DLD1 (cell line): Measurements from ENCODE around the gene DNAH14.
"Not testable (repeated sequence)": the region's sequence is repeated elsewhere in the genome, so short reads cannot be mapped to it uniquely, and the experiment has no call there.

Experiments used
- in situ Hi-C: cut with HindIII; loops from 2 replicates; pipeline ENCODE4 v1.10.0; 2017; ENCODE audit warnings: low sequenced_read_pairs

Gene DNAH14

DNA sequence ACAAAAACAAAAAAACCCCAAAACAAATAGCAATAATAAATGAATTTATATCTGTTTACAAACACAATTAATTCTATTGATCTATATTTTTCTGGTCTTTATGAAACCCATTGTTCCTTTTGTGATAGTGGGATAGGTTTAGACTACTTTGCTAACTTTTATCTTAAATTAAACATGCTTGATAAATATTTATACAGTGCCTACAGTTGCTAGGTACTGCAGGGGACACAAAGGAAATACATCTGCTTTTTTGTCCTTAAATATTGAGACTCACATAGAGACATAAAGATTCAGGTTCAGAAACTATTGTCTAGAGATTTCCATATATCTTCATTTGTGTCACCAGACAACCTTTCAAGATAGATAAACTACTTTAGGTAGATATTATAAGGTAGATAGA lies 8.5 kb upstream of the DNAH14 start:
- in situ Hi-C loops: no loop called here

DNA sequence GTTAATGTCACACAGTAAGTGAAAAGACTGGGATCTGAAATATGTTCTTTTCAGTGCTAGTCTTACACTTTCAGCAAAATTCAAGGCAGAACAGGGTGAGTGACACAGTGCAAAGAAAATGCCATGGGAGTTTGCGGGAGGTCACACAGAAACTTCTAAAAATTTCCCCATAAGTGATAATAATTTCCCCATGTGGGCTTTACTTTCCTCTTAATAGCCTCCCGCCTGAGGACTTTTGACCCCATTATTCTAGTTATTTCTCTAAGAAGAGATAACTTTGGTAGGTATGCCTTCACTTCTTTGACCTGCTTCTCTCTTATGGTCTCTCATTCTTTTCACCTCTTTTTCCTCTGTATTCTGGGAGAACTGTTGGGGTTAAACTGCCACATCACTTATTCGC lies 8.1 kb upstream of the DNAH14 start:
- in situ Hi-C loops: no loop called here

DNA sequence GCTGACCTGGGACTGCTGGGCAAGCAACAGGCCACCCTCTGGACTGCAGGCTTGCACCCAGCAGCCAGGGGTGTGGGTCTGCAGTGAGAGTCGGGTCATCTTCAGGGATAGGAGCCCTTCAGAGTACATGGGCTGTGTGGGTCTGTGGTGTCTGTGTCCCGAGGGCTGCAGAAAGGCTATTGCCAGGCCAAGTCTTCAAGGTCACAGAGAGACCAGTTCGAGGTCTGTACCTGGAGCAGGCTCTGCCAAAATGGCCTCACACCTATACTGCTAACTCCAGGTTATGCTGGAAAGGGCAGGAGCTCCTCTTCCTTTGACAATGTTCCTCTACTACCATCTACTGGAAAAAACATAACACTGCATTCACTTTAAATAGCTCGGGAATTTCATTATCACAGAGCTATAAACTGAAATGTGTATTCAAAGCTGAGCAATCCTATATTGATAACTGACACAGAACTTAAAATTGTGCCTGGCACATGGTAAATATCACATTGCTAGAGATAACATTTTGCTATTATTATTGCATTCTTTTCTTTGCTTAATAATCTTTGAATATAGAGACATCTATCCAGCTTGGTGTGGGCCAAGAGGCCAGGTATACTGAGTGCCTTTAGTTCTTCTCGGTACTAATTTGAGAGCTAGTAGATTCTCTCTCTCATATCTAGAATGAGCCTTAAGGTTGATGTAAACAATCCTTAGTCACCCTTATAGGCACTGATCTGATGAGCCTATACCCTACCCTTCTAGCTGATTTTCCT lies 6.9 kb upstream of the DNAH14 start:
- in situ Hi-C loops: no loop called here

DNA sequence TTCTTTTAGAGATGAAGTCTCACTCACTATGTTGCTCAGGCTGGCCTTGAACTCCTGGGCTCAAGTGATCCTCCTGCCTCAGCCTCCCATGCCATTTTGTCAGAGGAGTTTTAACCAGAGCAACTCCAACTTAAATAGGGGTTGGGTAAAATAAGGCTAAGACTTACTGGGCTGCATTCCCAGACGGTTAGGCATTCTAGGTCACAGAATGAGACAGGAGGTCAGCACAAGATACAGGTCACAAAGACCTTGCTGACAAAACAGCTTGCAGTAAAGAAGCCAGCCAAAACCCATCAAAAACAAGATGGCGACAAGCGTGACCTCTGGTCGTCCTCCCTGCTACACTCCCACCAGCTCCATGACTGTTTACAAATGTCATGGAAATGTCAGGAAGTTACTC lies 5.7 kb upstream of the DNAH14 start:
- in situ Hi-C loops: no loop called here

DNA sequence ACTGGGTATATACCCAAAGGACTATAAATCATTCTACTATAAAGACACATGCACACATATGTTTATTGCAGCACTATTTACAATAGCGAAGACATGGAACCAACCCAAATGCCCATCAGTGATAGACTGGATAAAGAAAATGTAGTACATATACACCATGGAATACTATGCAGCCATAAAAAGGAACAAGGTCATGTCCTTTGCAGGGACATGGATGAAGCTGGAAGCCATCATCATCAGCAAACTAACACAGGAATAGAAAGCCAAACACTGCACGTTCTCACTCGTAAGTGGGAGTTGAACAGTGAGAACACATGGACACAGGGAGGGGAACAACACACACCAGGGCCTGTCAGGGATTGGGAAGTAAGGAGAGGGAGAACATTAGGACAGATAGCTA lies 1.8 kb upstream of the DNAH14 start:
- in situ Hi-C loops: not testable (repeated sequence)

DNA sequence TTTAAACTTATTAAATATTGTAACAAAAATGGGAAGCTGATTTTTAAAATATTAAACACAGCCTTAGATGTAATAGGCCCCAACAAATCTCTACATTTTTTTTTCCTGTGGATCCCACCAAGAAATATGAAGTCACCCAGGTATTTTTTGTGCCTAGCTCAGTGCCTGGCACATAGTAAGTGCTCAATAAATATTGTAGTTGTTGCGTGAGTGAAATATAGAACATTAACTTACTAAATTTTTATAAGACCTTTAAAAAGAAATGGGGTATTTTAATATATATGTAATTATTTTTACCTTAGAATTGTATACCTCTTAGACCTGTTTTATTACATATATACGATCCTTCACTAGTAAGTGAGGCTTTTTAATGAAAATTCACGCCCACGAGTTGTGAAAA lies 569 bp upstream of the DNAH14 start:
- in situ Hi-C loops: no loop called here

DNA sequence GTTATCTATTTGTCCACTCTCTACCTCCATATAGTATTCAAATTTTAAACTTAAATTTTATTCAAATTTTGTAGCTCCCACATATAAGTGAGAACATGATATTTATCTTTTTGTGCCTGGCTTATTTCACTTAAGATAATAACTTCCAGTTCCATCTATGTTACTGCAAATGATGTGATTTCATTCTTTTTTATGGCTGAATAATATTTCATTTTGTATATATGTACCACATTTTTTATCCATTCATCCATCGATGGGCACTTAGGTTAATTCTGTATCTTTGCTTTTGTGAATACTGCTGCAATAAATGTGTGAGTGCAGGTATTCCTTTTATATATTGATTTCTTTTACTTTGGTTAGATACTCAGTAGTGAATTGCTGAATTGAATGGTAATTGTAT lies 2.1 kb downstream of the DNAH14 start:
- in situ Hi-C loops: no loop called here

DNA sequence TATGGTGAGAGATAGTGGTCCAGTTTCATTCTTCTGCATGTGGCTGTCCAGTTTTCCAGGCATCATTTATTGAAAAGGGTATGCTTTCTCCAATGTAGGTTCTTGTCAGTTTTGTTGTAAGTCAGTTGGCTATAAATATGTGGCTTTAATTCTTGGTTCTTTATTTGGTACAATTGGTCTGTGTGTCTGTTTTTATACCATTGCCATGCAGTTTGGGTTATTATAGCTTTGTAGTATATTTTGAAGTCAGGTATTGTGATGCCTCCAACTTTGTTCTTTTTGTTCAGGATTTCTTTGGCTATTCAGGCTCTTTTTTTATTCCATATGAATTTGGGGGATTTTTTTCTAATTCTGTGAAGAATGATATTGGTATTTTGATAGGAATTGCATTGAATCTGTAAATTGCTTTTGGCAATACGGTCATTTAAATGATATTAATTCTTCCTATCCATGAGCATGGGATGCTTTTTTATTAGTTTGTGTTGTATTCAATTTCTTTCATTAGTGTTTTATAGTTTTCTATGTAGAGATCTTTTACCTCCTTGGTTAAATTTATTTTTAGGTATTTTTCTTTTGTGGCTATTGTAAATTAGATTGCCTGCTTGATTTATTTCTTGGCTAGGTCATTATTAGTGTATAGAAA lies 3.3 kb downstream of the DNAH14 start:
- in situ Hi-C loops: no loop called here

DNA sequence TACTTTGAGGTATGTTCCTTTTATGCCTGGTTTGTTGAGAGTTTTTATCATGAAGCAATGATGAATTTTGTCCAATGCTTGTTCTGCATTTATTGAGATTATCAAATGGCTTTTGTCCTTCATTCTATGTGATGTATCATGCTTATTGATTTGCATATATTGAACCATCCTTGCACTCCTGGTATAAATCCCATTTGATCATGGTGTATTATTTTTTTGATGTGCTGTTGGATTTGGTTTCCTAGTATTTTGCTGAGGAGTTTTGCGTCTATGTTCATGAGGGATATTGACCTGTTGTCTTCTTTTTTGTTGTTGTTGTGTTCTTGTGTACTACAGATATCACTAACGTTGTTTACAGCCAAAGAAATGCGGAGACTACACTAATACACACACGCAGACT lies 4.1 kb downstream of the DNAH14 start:
- in situ Hi-C loops: no loop called here

DNA sequence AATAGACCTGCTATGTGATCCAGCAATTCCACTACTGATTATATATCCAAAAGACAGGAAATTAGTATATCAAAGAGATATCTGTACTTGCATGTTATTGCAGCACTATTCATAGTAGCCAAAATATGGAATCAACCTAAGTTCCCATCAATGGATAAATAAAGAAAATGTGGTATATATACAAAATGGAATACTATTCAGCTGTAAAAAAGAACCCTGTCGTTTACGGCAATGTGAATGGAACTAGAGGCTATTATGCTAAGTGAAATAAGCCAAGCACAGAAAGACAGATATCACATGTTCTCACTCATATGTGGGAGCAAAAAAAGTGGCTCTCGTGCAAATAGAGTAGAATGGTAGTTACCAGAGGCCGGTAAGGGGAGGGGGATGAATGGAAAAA lies 9.2 kb downstream of the DNAH14 start:
- in situ Hi-C loops: no loop called here

DNA sequence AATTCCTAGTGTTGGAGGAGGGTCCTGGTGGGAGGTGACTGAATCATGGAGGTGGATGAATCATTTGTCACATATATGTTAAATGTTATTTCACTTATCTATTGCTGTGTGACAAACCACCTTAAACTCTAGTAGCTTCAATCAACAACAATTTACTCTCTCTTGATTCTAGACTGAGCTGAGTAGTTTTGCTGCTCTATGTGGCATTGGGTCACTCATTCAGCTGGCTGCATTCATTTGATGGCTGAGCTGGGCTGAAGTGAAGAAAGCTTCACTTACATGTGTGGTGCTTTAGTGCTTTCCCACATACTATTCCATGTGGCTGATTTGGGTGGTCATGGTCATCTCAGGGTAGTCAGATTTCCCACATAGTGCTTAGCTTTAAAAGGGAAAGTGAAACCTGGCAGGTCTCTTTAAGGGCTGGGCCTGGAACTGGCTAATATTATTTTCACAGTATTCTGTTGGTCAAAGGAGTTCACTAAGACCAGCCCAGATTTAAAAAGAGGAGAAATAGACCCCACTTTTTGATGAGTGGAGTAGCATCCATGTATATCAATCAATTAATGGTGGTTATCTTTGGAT lies 10.5 kb downstream of the DNAH14 start:
- in situ Hi-C loops: no loop called here

DNA sequence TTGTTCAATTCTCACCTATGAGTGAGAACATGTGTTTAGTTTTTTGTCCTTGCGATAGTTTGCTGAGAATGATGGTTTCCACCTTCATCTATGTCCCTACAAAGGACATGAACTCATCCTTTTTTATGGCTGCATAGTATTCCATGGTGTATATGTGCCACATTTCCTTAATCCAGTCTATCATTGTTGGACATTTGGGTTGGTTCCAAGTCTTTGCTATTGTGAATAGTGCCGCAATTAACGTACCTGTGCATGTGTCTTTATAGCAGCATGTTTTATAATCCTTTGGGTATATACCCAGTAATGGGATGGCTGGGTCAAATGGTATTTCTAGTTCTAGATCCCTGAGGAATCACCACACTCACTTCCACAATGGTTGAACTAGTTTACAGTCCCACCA lies 11.3 kb downstream of the DNAH14 start:
- in situ Hi-C loops: not testable (repeated sequence)

DNA sequence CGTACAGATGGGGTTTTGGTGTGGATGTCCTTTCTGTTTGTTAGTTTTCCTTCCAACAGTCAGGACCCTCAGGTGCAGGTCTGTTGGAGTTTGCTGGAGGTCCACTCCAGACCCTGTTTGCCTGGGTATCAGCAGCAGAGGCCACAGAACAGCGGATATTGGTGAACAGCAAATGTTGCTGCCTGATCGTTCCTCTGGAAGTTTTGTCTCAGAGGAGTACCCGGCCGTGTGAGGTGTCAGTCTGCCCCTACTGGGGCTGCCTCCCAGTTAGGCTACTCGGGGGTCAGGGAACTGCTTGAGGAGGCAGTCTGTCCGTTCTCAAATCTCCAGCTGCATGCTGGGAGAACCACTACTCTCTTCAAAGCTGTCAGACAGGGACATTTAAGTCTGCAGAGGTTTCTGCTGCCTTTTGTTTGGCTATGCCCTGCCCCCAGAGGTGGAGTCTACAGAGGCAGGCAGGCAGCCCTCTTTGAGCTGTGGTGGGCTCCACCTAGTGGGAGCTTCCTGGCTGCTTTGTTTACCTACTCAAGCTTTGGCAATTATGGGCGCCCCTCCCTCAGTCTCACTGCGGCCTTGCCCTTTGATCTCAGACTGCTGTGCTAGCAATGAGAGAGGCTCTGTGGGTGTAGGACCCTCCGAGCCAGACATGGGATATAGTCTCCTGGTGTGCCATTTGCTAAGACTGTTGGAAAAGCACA lies 16.3 kb downstream of the DNAH14 start:
- in situ Hi-C loops: not testable (repeated sequence)

DNA sequence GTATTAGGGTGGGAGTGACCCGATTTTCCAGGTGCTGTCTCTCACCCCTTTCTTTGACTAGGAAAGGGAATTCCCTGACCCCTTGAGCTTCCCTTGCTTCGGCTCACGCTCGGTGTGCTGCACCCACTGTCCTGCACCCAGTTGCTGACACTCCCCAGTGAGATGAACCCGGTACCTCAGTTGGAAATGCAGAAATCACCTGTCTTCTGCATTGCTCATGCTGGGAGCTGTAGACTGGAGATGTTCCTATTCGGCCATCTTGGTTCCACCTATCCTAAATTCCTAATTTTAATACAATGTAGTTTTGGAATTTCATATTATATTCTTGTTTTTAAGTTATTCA lies 16.8 kb downstream of the DNAH14 start:
- in situ Hi-C loops: not testable (repeated sequence)

DNA sequence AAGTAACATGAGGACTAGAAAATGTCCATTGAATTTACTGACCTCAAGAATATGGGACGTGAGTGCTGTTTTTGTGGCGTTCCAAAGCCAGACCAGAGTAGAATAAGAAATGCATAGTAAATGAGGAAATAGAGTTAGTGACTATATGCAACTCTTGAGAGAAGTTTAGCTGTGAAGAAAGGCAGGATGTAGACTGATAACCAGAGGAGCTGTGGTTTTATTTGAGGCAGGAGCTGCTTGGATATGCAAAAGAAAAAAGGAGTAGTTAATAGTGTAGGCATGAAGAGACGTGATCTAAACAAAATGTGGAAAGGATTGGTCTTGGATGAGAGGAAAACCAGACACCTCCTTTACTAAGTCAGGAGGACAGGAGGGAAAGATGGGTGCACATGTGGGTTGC lies 28.2 kb downstream of the DNAH14 start:
- in situ Hi-C loops: no loop called here

DNA sequence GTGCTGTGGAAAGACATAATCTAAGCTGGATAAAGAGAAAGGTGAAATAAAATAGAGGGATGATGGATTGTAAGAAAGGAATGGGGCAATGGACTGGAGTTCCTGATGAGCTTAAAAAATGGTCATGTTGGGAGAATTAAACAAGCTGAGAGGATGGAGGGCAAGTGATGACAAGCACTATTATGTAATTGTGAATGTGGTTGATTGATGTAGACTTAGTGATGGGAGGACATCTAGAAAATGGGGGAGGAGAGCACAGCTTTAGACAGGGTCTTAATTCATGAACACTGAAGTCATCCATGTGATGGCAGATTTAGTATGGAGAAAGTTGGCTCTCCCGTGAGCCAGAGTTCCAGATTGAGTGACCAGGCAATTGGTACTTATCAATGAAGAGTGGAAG lies 29.0 kb downstream of the DNAH14 start:
- in situ Hi-C loops: no loop called here

DNA sequence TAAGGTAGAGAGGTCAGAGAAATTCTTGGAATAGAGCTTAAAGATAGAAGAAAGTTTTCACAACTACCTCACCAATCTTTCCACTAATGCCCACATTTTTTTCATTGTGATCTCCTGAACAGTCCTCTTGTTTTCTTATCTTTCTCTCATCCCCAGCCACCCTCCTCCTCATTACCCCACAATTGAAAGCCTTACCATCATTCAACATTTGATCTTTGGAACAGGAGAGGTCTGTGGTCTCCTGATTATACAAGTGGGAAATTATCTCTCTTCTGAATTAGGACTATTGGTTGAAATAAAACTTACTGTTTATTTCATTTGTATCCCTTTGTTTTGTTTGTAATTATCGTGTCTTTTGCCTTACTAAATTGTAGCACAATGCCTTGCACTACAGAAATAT lies 29.6 kb downstream of the DNAH14 start:
- in situ Hi-C loops: no loop called here

DNA sequence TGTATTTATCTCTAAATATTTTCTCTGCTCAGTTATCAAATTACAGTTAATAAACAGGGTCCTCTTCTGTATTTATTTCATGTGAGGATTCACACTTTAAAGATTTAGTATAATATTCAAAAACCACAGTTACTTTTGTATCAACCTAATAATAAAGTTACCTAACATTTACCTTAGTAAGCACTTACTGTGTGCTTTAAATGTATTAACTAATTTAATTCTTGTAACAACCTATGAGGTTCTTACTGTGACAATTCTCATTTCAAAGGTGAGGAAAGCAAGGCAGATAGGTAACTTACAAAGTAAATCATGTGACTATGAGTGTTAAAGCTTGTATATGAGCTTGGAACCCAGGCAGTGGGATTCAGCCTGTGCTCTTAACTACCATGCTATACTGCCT lies 30.2 kb downstream of the DNAH14 start:
- in situ Hi-C loops: no loop called here

DNA sequence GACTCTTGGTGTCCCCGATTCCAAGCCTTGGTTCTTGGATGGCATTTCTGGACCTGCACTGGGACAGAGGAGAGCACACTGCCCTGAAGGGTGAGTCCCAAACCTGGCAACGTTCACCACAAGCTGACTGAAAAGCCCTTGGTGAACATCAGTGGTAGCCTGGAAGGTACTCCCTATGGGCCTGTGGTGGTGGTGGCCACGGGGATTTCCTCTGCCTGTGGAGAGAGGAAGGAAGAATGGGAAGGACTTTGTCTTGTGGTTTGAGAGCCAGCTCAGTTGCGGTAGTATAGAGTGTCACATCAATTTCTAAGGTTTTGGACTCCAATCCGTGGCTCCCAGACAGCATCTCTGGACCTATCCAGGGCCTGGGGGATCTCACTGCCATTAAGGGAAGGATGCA lies 50.7 kb downstream of the DNAH14 start:
- in situ Hi-C loops: no loop called here

DNA sequence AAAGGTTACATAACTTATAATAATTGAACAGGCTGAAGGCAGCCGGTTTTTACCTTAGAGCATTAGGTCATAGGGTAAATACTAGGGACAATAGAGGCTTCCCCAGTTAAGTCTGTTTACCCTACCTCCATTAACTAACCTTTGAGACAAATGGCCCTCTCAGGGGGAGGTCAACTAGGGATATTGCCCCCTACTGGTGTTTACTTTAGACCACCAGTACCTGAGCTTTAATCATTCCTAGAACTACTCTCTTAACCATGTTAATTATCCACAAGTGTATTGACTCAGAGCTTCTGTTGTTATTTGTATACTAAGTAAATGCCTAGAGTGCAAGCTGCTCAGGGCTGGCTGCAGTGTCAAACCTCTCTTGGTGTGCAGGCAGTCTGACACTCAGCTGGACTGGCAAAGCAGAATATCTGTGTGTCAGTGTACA lies 52.5 kb downstream of the DNAH14 start:
- in situ Hi-C loops: not testable (repeated sequence)

DNA sequence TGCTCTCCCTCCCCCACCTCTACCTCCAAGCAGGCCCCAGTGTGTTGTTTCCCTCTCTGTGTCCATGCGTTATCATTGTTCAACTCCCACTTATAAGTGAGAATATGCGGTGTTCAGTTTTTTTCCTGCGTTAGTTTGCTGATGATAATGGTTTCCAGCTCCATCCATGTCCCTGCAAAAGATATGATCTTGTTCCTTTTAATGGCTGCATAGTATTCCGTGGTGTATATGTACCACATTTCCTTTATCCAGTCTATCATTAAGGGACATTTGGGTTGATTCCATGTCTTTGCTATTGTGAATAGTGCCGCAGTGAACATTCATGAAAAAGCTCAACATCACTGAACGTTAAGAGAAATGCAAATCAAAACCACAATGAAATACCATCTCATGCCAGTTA lies 58.6 kb downstream of the DNAH14 start:
- in situ Hi-C loops: no loop called here

DNA sequence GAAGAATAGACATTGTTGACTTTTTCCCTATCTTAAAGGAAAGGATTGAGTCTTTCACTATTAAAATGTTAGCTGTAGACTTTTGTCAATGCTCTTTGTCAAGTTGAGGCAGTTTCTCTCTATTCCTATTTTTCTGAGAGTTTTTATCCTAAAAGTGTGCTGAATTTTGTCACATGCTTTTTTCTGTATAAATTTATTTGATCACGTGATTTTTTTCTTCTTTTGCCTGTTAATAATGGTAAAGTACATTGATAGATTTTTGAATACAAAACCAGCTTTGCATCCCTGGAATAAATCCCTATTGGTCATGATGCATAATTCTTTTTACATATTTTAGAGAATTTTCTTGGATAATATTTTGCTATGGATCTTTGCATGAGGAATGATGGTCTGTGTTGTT lies 60.1 kb downstream of the DNAH14 start:
- in situ Hi-C loops: no loop called here
